Amniotic stem cell (primary cell): ENCODE measurements around the gene HMHB1.
"Not testable (repeated sequence)": the region's sequence is repeated elsewhere in the genome, so short reads cannot be mapped to it uniquely, and the experiment has no call there.

Experiments used
- DNase-seq: peaks from one replicate; lab custom pipeline; 2025; lab: John Stamatoyannopoulos, UW

HMHB1 gene

DNA sequence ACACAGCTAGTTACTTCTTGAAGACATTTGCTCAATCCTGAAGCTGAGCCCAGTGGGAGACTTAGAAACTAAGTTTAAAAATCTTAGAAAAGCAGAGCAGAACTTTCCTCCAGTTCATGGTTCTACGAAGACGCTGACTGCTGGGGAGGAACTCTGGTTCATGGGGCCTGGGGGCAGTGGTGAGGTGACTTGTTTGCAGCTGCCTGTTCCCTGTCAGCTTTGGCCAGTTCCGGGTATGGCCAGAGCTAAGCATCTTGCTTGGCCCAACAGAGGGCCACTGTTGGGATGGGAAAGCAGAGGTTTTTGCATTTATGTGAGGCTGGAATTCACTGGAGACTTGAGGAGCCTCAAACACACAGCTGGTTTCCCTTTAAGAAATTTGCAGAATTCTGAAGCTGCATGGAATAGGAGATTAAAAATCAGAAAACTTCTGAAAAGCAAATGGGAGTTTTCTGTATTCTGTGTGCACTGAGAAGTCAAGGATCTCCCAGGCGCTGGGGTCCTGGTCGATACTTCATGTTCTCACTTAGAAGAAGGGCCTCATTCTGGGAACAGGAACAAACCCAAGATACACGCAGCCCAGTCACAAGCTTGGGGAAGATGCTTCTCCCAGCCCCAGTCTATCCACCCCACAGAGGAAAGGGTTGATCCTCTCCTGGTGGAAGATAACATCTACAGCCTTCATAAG lies 10.6 kb upstream of the HMHB1 start:
- DNase-seq = no peak

DNA sequence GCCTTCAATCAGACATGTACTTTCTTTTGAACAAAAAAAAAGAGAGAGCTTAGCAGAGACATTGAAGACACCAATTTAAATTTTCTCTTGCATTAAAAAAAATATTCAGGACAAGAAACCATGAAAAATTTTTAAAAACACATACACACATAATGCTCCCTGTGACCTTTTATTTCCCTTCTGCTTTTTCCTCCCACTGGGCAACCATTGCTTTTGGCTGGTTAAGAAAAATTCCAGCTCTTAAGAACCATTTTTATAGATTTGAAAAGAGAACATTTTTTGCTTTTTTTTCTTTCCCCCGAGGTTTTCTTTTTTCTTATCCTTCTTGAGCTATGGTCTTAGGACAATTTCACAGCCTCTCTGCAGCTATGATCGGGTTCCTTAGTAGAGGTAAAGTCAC lies 6.1 kb upstream of the HMHB1 start:
- no peak for DNase-seq

DNA sequence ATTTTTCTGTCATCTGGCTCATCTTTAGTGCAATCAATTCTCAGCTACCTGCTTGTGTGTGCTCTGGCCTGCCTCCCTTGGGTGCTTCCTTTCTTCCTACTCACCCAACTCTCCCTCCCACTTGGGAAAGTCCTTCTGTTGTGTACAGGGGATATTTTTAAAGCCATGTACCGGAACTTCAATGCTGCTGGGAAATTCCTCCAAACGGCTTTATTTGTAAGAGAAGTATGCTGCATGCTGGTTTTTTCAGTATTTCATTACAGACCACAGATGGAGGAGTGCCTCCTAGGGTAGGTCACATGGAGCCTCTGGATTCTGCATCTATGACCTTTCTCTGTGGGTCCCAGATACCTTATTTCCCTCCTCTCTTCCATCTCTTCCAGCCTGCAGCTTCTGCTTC lies 5.4 kb upstream of the HMHB1 start:
- DNase-seq = no peak

DNA sequence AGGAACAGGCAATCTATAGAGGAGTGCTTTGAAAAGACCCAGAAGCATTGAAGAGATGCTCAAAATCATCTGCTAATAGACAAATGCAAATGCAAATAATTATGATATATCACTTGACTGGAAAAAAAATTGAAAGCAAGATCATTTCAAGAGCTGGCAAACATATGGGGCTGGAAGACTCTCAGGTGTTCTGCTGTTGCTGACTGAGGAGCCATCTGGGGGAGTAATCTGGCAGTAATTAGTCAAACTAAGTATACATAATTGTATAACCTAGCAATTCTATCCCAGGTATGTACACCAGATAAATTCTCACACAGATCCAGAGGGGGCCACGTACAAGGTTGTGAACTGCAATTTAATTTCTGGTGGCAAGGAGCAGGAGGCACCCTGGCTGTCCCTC lies 4.6 kb upstream of the HMHB1 start:
- DNase-seq = no peak

DNA sequence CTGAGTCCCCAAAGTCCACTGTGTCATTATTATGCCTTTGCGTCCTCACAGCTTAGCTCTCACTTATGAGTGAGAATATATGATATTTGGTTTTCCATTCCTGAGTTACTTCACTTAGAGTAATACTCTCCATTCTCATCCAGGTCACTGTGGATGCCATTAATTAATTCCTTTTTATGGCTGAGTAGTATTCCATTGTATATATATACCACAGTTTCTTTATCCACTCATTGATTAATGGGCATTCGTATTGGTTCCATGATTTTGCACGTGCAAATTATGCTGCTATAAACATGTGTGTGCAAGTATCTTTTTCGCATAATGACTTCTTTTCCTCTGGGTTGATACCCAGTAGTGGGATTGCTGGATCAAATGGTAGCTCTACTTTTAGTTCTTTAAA lies 4.4 kb downstream of the HMHB1 start:
- DNase-seq = not testable (repeated sequence)

DNA sequence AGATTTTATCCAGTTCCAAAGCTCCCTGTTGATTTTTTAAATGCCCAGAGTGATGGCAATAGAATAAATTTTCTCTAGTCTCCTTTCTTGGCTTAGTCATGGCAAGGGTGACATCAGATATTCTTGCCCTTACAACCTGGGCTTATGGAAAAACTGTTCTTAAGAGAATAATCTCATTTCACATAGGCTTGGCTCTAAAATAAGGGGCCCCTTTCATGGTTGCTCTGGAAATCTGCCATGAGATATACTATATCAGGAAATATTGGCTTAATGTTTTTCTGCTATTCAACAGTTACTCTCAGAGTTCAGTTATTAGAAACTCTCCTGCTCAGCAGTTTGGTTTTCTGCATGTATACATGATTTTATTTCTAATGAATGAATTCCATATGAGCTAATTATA lies 7.8 kb downstream of the HMHB1 start:
- no peak for DNase-seq

DNA sequence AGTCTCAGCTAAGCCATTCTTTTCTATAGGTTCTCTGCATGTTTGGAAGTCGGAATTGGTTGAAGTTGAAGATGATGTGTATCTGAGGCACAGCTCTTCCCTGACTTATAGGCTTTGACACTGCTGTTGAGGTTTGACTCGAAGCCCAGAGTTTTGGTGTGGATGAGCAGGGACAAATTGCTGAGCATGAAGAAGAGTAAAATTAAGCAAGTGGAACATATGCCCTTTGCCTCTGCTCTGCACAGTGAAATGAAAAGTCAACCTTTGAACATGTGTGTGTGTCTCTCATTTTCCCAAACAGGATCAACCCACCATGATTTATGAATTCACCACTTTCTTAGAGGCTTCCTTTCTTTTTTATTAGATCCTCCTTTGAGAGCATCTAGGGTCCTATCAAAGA lies 8.5 kb downstream of the HMHB1 start:
- no peak for DNase-seq

DNA sequence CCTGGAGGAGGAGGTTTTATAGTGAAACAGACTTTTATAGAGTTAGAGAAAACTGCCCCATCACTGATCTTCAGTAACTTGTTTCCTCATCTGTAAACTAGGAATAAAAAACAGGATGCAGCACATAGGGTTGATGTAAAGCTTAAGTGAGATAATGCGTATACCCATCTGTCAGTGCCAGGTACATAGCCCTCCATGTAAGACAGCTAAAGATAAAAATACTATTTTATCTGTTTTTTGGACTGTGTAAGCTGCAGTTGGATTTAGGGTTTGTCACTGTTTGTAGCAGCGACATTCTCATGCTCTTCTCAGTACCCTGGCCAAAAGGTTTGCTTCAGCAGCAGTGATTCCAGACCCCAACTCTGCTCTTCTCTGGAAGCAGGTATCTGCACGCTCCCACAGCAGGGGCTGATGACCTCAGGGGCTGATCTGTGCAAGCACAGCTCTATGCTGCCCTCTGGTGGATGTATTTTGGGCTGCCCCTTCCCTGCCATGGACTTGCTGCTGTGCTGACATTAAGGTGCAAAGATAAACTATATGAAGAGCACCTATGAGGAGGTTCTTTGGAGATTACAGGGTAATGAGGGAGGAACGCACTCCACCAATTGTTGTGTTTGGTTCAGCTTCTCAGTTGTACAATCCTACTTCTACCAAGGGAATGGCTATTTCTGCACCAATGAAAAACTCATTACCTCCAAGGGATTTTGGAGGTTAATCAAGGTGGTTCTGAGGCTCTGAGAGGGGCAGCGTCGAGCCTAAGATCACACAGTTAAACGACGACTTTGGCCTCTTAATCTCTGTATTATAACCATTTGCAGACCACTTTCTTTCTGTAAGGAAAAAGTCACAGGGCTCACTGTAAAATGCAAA lies 13.1 kb downstream of the HMHB1 start:
- peak; percentile 47 for DNase-seq

DNA sequence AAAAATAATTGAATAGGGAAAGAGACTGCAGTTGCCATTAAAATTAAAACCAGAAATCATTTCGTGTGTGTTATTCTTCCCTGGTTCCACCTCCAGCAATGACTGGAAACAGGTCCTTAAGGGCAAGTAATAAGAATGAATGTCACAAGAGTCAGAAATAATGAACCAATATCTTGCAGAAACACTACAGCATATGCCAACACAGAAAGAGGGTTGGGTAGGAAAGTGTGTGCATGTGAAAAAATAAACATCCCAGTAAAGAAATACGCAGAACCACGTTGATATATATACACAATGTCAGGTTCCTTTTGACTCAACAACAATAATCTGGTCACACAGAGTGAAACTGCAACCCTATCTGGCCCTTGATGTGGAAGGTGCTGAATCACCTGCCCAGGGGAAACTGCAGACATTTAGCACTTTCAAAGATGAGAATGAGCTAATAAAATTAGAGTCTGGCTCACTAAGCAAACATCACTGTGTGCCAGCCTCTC lies 15.0 kb downstream of the HMHB1 start:
- DNase-seq = no peak

DNA sequence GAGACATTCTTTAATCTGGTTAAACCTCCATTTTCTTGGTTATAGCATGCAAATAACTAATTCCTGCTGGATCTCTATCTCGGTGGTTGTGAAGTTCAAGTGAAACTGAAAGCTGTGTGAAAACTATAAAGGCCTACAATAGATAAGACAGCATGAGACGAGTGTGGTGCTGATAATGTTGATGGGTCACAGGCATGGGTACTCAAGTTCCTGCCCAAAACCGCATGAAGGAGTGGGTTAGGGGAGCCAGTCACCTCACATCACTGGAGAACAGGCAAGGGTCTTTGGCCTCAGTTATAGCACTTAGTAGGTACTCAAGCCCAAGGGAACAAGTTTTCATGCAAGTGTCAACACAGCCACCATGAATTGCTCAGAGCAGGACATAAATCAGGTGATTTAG lies 16.7 kb downstream of the HMHB1 start:
- no peak for DNase-seq

DNA sequence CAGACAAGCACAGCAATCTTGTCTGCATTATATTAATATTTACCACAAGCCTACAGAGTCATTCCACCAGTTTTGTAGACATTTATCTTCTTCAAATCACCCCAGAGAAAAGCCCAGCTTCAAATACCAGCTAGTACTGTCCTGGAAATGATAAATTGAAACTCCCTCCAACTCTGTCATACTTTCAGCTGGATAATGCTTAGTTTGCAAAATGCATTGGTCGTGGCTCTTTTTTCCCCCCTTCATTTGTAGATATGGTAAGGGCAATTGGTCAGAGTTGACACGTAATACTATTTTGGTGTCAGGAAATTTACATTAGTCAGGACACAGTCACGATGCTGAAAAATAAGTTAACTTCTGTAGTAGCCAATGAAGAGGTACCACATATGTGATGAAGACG lies 21.2 kb downstream of the HMHB1 start:
- DNase-seq = no peak

DNA sequence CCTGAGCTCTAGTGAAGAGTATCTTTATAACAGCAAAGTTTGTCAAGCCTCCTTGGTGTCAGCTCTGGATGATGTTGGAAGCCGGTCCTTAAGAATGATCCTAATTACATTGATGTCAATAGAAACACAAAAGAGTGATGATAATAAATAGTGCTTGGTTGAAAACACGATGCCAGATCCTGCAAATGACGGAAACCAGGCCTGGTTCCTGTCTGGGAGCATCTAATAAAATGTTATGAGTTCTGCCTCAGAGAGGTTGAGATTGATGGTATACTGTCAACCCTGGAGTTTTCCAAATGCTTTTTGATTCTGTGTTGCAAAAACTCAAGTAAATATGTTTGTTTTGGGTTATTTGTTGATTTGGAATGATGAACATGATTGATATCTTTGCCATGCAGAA lies 23.3 kb downstream of the HMHB1 start:
- DNase-seq = no peak

DNA sequence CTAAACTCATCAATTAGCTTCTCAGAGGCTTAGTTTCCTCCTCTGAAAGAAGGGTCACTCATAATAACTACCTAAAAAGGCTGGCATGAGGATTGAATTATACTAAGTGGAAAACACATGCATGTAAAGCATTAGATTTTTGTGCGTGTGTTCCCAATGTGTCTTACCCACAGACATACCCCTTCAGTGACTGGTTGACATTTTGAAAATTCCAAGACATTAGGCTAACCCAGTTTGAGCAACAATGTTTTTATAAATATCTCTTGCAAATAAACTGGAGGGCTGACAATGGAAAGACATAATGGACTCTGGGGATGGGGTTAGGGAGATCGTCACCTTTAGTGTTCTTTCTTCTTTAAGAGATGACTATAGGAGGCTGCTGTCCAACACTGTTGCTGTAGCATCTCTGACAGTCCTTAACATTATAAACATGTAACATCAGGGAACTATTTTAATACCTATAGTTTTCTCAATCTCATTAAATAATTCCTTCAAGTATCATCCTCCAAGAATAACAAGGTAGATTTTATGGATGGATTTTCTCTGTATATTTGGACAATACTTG lies 24.3 kb downstream of the HMHB1 start:
- no peak for DNase-seq

DNA sequence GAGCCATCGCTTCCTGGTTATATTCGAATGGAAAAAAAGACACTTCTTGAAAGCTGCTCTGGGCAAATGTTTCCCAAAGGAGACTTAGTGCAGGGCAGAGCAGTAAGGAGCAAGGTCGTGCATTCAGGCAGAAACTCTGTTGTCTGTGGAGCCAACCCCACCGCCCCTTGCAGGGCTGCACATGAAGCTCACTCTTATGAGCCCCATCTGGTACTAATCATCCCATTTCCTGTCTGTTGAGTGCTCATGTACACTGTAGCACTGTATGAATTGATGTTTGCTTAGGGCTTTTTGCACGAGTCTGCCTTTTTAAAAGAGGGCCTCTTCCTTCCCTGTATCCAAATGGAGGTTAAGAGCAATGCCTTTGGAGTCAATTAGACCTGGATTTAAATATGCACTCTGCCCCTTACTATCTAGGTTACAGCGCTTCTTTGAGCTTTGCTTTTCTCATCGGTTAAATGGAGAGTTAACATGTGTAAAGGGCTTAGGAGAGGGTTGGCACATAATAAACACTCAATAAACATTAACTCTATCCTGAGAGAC lies 25.4 kb downstream of the HMHB1 start:
- DNase-seq = no peak

DNA sequence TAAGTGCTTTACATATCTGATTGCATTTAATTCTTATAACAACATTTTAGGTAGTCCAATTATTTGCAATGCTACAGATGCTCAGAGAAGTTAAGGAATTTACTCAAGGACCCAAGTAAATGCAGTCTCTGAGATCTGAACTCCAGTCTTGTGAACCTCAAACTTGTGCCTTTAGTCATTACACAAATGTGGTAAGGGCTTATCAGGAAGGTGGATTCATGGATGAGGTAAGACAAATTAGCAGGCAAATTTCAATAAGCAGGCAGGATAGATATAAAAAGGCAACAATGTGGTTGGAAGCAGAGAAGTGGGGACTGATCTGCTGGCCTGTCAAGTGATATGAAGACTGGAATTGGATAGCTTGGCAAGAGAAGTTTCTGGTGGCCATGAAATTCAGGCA lies 29.5 kb downstream of the HMHB1 start:
- DNase-seq = no peak

DNA sequence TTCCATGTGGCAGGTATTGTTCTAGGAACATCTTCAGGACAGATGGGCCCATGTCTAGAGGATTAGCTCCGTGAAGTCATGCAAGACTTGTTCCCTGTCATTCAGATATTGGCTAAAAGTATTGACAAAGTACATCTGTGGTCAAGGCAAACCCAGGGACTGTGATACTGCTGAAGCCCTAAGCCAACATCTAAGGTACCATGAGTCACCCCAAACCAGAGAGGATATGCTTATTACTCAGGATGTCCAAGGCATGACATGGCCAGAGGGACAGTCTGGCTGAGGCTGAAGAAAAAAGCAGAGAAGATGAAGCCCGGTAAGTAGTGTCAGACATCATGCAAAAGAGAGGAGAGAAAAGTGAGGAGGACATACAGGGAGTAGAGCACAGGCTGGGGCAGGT lies 31.0 kb downstream of the HMHB1 start:
- no peak for DNase-seq

DNA sequence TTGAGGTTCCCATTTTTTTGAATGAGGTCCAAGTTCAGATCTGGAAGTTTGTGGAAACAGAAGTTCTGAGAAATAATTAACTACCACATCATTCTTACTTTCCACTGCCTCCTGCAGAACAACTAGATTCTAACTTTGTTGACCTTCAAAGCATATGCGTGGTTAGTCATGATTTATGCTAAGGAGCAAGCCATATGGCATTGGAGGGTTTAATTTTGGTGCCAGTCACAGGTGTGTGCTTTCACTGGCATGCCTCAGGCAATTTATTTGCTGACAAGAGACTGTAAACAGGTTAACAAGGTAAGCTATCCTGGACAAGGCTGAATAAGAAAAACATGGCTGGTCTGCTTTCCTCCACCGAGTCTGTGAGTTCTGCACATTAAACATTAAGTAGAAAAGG lies 31.5 kb downstream of the HMHB1 start:
- no peak for DNase-seq

DNA sequence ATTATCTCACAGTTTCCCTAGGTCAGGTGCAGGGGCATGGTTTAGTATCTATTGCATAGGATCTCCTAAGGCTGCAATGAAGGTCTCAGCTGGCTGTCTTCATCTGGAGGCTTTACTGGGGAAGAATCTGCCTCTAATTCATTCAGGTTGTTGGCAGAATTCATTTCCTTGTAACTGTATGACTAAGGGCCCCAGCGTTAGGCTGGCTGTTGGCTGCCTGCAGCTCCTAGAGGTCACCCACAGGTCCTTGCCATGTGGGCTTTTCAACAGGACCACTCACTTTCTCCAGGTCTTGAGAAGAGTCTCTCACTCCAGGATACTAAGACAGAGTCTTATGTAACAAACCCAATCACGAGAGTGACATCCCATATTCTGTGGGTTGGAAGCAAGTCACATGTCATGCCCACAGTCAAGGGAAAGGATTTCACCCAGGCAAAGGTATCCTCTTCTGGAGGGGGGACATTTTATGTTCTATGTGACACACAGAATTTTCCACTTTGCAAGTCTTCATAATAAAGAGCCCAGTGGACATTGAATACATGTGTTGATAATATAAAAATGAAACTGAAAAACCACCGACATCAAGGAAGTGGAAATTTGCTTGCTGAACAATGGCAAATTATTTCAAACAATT lies 38.2 kb downstream of the HMHB1 start:
- DNase-seq = no peak

DNA sequence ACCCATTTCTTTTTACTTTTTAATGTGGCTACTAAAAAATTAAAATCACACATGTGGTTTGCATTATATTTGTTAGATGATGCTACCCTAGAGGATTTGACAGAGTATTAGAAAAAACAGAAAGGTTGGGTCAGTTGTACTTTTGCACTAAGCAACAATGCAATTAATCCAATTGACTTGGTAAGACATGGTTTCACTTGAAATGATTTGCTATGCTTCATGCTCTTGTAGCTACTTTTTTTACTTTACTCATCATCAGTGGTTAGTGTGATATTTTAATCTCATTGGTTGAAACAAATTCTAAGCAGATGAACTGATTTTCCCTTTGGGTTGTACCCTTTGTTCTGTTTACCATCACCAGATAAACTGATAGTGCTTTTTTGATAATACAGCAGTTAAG lies 39.4 kb downstream of the HMHB1 start:
- no peak for DNase-seq

DNA sequence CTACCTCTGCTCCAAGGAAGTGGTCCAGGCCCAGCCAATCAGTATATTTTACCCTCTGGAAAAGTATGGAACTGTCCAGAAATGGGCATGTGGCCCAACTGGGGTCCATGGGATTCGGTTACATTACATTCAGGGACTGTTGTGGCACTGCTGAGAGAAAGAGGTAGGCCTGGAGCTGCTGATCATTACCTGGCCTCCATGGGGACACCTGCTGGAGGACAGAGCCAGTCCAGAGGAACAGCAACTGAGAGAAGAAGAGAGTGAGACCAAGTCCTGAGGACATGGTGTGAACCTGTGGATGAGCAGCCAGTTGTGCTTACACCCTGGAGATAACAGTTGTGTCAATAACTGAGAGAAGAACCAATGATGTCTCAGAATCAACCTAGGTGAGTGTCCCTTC lies 48.2 kb downstream of the HMHB1 start:
- DNase-seq = no peak

DNA sequence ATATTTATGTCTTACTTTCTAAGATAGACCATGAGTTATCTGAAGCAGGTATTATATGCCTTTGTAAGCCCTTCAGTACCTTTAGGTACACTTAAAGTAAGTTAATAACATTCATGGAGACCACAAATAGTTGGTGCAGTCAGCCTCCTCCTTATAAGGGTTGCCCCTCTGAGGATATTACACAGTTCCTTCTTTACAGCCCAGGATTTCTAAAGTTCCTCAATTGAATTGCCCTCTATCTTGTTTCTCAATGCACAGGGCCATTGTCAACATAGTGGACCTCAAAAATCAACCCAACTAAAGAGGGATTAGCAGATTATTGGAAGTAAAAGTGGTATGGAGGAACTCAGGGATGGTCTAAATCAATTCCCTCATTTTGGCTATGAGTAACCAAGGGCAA lies 50.3 kb downstream of the HMHB1 start:
- DNase-seq = no peak

DNA sequence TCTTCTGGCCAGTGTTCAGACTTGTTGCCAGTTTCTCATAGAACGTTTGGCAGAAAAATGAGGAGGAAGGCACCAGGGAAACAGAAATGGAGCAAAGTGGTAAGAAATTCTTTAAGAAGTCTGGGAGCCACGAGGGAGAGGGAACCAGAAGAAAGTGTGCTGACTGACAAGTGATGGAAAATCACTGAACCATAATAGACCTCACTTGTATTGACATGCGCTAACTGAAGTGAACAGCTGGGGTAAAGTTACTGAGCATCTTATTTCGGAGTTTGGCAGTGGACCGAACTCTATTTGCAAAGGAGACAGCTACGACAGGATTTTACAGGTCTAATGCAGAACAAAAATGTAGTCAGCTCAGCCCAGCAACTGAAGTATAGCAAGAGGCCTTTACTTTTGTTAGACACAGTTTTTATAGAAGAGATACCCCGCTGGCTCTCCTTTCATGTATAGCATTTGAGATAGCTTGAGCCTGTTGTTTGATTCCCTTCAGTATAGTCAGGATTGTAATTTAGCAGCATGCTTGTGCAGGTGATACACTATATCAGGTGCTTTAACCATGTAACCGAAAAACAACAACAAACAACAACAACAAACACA lies 53.6 kb downstream of the HMHB1 start:
- DNase-seq = no peak
